HepG2 (cell line): ENCODE measurements around the gene RASGRP2. TPM values are rescaled to one million over a fixed set of nuclear protein-coding genes. Genes with fewer than 3 reads are reported as not detected.

ENCODE experiments used
- ATAC-seq: fragments of 200-7000 bp; cut with Tn5 transposase; 3 replicates; pipeline ENCODE4 v1.9.1; 2020; ENCODE audit warnings: mild to moderate bottlenecking, moderate library complexity
- BruUV-seq: library from RNA; stranded (reverse); fragments of 400-500 nt; replicated peaks from 2 replicates; lab custom pipeline; 2021; lab: Mats Ljungman, UMichigan
- CTCF ChIA-PET: fragments of 300-600 bp; formaldehyde crosslinking; extraction: SDS; loops from one replicate; lab custom pipeline; 2021; ENCODE audit warnings: low total read pairs, inconsistent platforms, low intra/inter-chr PET ratio; lab: Yijun Ruan, JAX
- POLR2A ChIA-PET: fragments of 350-600 bp; sonication (Branson Sonifier 250); formaldehyde crosslinking; loops from one replicate; lab custom pipeline; 2020; ENCODE audit warnings: antibody characterized with exemption, inconsistent platforms; lab: Yijun Ruan, JAX
- DNase-seq: peaks from one replicate; pipeline ENCODE4 v3.0.0-alpha.2; 2015; ENCODE audit warnings: low spot score
- FAIRE-seq: peaks from 3 replicates; lab custom pipeline; 2011; peaks lifted over from hg19 to GRCh38; lab: Jason Lieb, UNC
- H2AFZ ChIP-seq: one replicate; pipeline ENCODE4 v1.6.1; 2011; ENCODE audit warnings: low read length, inconsistent platforms
- H3K27ac ChIP-seq: fragments of 300-600 bp; 3 replicates; pipeline ENCODE4 v1.8.0; 2011; ENCODE audit warnings: mixed run types, mild to moderate bottlenecking, mixed read lengths, low read length, inconsistent platforms; ENCODE audit not compliant: insufficient read depth; ENCODE audit errors: extremely low read length
- H3K27me3 ChIP-seq, 2 experiments: fragments of 200-600 bp in 1 of 2; 2 replicates in 1 of 2; 3 replicates in 1 of 2; pipeline versions ENCODE4 v1.6.0 to v1.8.0; 2011; ENCODE audit warnings: low read length in 2 of 2, mild to moderate bottlenecking in 2 of 2, moderate library complexity in 2 of 2, inconsistent platforms in 1 of 2; ENCODE audit not compliant: insufficient read depth in 2 of 2, control insufficient read depth in 1 of 2
- H3K36me3 ChIP-seq, 2 experiments: fragments of 200-600 bp in 1 of 2; replicated peaks in 1 of 2; 2 replicates in 1 of 2; 3 replicates in 1 of 2; pipeline versions ENCODE4 v1.5.1 to v1.8.0; 2011; ENCODE audit warnings: low read length in 2 of 2, inconsistent platforms in 1 of 2; ENCODE audit not compliant: insufficient read depth in 2 of 2, control insufficient read depth in 1 of 2
- H3K4me1 ChIP-seq: 2 replicates; pipeline ENCODE4 v1.5.1; 2012; ENCODE audit warnings: low read length, inconsistent platforms; ENCODE audit not compliant: insufficient read depth
- H3K4me2 ChIP-seq: 2 replicates; pipeline ENCODE4 v1.6.0; 2011; ENCODE audit warnings: low read depth, low read length, inconsistent platforms
- H3K4me3 ChIP-seq, 3 experiments: fragments of 200-600 bp in 1 of 3; sonication (generic), shearing (Covaris generic) in 1 of 3; replicated peaks in 1 of 3; 2 replicates each; pipeline ENCODE4 v1.5.1; 2011 to 2016; ENCODE audit warnings: low read length in 3 of 3, inconsistent platforms in 2 of 3, low read depth in 2 of 3, mild to moderate bottlenecking in 2 of 3, control low read depth in 1 of 3, mixed read lengths in 1 of 3; ENCODE audit not compliant: insufficient read depth in 1 of 3
- H3K79me2 ChIP-seq: one replicate; pipeline ENCODE4 v1.6.1; 2011; ENCODE audit warnings: low read length, inconsistent platforms; ENCODE audit not compliant: insufficient read depth
- H3K9ac ChIP-seq: 2 replicates; pipeline ENCODE4 v1.6.0; 2011; ENCODE audit warnings: mild to moderate bottlenecking, low read depth, low read length, inconsistent platforms; ENCODE audit not compliant: insufficient read depth
- H3K9me3 ChIP-seq: 2 replicates; pipeline ENCODE4 v1.5.1; 2012; ENCODE audit warnings: mild to moderate bottlenecking, low read length
- H4K20me1 ChIP-seq: 2 replicates; pipeline ENCODE4 v1.6.0; 2011; ENCODE audit warnings: inconsistent platforms, mild to moderate bottlenecking, low read length, moderate library complexity; ENCODE audit not compliant: insufficient read depth
- TBL1XR1 ChIP-seq: fragments of 150-350 bp; IDR thresholded peaks from 2 replicates; pipeline ENCODE4 v1.6.1; 2014; ENCODE audit warnings: borderline replicate concordance, low read length; ENCODE audit not compliant: partially characterized antibody
- ZFP36L2 ChIP-seq: sonication (generic); formaldehyde crosslinking; IDR thresholded peaks from 2 replicates; pipeline ENCODE4 v1.4.0; 2020; ENCODE audit warnings: missing genetic modification reagents
- WGBS: methylation state at CpG from one replicate; pipeline ENCODE4 v1.1.6; 2017; ENCODE audit warnings: low lambda C conversion rate; 5-methylcytosine and 5-hydroxymethylcytosine counted together
- in situ Hi-C: cut with HindIII; loops from 2 replicates; pipeline ENCODE4 v1.10.0; 2017; ENCODE audit warnings: low pct_unique_long_range_greater_than_20kb; ENCODE audit not compliant: extremely low pct_ligation_motif_present
- intact Hi-C: fragments of 100-400 bp; cut with micrococcal nuclease; formaldehyde crosslinking; loops from one replicate; pipeline ENCODE4 v1.10.0; 2022; ENCODE audit not compliant: unreplicated experiment
- polyA plus RNA-seq, 8 experiments: library from polyadenylated mRNA; depleted of rRNA in 3 of 8; stranded (reverse) in 7 of 8; unstranded in 1 of 8; fragments of >200 nt; fragmentation: Illumina TruSeq in 4 of 8; extraction: Trizol in 4 of 8; gene quantifications; 2 replicates each; pipeline versions ENCODE4 v1.2.1 to v1.2.3, GENCODE V29; 2011 to 2016; ENCODE audit warnings: low read depth in 4 of 8, missing spikeins in 1 of 8, mixed read lengths in 1 of 8; ENCODE audit not compliant: insufficient read depth in 1 of 8
- total RNA-seq, 5 experiments: library from RNA; depleted of rRNA; stranded (reverse); fragments of >200 nt; fragmentation: Illumina TruSeq; extraction: Trizol; gene quantifications; 2 replicates each; pipeline ENCODE4 v1.2.3, GENCODE V29; 2016; ENCODE audit warnings: low read depth in 1 of 5
- TF ChIP-seq, protein P1 (sequence below): sonication (generic); formaldehyde crosslinking; IDR thresholded peaks from 2 replicates; pipeline ENCODE4 v1.5.0; 2020; ENCODE audit warnings: mild to moderate bottlenecking, missing genetic modification reagents, borderline replicate concordance
- TF ChIP-seq, protein P2 (sequence below): sonication (generic); formaldehyde crosslinking; IDR thresholded peaks from 2 replicates; pipeline ENCODE4 v1.8.0; 2022; ENCODE audit warnings: mild to moderate bottlenecking, missing genetic modification reagents
- TF ChIP-seq, protein P3 (sequence below): sonication (generic); formaldehyde crosslinking; conservative IDR thresholded peaks from 2 replicates; pipeline ENCODE4 v1.8.1; 2023; ENCODE audit warnings: missing genetic modification reagents

RASGRP2 gene
- total and polyA plus RNA-seq, 2 of the 13 experiments (the other 11 are each of a cell fraction or from before 2014, with no cell fraction given) = 0.61 TPM; not detected in 1

DNA sequence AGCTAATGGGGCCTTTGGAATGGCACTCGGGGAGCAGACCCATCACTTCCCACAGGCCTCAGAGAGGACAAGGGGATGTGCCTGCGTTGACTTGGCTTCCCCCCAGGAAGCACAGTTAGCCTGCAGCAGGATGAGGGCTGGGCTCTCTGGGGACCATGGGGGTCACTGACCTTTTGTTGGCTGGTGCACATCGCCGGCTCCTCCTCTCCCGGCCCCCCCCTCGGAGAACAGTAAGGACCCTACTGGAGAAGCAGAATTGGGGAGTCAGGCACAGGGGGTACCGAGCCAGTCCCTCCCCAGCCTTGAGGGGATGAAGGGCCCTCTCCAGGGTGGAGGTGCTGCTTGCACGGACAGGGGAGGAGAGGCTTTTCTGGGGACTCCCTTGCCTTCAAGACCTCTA is 53.7 kb downstream of the RASGRP2 start:
- in situ Hi-C loops (no loop called here), intact Hi-C loops (no loop called here)
- WGBS = 0% methylated on average over 1 of the region's 8 CpGs
- Histone ChIP-seq H3K4me3 (no peak overlapping the region), H3K4me1 (no peaks in the 10 kb centered on the region; the same call in 1 of the 2 replicates), H3K27me3 (peaks cover 11 to 79% of the 10 kb centered on the region in 2 experiments; a peak in 4 of 5 replicates), H2AFZ (no peak overlapping the region), H3K27ac (no peak overlapping the region), H3K9ac (no peak overlapping the region), H3K9me3 (no peaks in the 10 kb centered on the region), H4K20me1 (no peaks in the 10 kb centered on the region), H3K79me2 (no peaks in the 10 kb centered on the region), H3K36me3 (no peaks in the 10 kb centered on the region), H3K4me2 (no peak overlapping the region)
- TF ChIP-seq ZFP36L2 (CRISPR knock-in tag) (no peak), TBL1XR1 (no peak)
- TF ChIP-seq, protein P1, sequence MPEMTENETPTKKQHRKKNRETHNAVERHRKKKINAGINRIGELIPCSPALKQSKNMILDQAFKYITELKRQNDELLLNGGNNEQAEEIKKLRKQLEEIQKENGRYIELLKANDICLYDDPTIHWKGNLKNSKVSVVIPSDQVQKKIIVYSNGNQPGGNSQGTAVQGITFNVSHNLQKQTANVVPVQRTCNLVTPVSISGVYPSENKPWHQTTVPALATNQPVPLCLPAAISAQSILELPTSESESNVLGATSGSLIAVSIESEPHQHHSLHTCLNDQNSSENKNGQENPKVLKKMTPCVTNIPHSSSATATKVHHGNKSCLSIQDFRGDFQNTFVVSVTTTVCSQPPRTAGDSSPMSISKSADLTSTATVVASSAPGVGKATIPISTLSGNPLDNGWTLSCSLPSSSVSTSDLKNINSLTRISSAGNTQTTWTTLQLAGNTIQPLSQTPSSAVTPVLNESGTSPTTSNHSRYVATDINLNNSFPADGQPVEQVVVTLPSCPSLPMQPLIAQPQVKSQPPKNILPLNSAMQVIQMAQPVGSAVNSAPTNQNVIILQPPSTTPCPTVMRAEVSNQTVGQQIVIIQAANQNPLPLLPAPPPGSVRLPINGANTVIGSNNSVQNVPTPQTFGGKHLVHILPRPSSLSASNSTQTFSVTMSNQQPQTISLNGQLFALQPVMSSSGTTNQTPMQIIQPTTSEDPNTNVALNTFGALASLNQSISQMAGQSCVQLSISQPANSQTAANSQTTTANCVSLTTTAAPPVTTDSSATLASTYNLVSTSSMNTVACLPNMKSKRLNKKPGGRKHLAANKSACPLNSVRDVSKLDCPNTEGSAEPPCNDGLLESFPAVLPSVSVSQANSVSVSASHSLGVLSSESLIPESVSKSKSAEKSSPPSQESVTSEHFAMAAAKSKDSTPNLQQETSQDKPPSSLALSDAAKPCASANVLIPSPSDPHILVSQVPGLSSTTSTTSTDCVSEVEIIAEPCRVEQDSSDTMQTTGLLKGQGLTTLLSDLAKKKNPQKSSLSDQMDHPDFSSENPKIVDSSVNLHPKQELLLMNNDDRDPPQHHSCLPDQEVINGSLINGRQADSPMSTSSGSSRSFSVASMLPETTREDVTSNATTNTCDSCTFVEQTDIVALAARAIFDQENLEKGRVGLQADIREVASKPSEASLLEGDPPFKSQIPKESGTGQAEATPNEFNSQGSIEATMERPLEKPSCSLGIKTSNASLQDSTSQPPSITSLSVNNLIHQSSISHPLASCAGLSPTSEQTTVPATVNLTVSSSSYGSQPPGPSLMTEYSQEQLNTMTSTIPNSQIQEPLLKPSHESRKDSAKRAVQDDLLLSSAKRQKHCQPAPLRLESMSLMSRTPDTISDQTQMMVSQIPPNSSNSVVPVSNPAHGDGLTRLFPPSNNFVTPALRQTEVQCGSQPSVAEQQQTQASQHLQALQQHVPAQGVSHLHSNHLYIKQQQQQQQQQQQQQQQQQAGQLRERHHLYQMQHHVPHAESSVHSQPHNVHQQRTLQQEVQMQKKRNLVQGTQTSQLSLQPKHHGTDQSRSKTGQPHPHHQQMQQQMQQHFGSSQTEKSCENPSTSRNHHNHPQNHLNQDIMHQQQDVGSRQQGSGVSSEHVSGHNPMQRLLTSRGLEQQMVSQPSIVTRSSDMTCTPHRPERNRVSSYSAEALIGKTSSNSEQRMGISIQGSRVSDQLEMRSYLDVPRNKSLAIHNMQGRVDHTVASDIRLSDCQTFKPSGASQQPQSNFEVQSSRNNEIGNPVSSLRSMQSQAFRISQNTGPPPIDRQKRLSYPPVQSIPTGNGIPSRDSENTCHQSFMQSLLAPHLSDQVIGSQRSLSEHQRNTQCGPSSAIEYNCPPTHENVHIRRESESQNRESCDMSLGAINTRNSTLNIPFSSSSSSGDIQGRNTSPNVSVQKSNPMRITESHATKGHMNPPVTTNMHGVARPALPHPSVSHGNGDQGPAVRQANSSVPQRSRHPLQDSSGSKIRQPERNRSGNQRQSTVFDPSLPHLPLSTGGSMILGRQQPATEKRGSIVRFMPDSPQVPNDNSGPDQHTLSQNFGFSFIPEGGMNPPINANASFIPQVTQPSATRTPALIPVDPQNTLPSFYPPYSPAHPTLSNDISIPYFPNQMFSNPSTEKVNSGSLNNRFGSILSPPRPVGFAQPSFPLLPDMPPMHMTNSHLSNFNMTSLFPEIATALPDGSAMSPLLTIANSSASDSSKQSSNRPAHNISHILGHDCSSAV = no peak
- TF ChIP-seq, protein P2, sequence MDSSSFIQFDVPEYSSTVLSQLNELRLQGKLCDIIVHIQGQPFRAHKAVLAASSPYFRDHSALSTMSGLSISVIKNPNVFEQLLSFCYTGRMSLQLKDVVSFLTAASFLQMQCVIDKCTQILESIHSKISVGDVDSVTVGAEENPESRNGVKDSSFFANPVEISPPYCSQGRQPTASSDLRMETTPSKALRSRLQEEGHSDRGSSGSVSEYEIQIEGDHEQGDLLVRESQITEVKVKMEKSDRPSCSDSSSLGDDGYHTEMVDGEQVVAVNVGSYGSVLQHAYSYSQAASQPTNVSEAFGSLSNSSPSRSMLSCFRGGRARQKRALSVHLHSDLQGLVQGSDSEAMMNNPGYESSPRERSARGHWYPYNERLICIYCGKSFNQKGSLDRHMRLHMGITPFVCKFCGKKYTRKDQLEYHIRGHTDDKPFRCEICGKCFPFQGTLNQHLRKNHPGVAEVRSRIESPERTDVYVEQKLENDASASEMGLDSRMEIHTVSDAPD = no peak
- TF ChIP-seq, protein P3, sequence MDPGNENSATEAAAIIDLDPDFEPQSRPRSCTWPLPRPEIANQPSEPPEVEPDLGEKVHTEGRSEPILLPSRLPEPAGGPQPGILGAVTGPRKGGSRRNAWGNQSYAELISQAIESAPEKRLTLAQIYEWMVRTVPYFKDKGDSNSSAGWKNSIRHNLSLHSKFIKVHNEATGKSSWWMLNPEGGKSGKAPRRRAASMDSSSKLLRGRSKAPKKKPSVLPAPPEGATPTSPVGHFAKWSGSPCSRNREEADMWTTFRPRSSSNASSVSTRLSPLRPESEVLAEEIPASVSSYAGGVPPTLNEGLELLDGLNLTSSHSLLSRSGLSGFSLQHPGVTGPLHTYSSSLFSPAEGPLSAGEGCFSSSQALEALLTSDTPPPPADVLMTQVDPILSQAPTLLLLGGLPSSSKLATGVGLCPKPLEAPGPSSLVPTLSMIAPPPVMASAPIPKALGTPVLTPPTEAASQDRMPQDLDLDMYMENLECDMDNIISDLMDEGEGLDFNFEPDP = no peak
- CTCF ChIA-PET = no interaction called here
- POLR2A ChIA-PET = no interaction called here
- ATAC-seq (no peak), FAIRE-seq (no peak), DNase-seq (no peak)
- no TSS peak for BruUV-seq
